ENCODE data around the gene NMT1. TPM values are rescaled to one million over a fixed set of nuclear protein-coding genes. Genes with fewer than 3 reads are reported as not detected.
A peak's percentile ranks its signal among the peaks of the same experiment; 100 is the strongest.

Gene NMT1
- total and polyA plus RNA-seq, 4 donors, result 37.7 to 120 (median 48.9) TPM

- H3K4me3 ChIP-seq, result no peak overlapping the region
- no peaks in the 10 kb centered on the region for H3K27me3 ChIP-seq (ENCODE audit: control insufficient read depth in 3 of 3, insufficient read depth in 3 of 3, low read length in 2 of 3)
- peaks cover 0 to 71% (median 37%) of the 10 kb centered on the region in 4 donors for H3K36me3 ChIP-seq (ENCODE audit: control insufficient read depth in 4 of 4, insufficient read depth in 4 of 4, low read length in 4 of 4)
- no peaks in the 10 kb centered on the region for H3K9me3 ChIP-seq (ENCODE audit: control insufficient read depth in 4 of 4, insufficient read depth in 3 of 4, low read length in 3 of 4)
- ATAC-seq (ENCODE audit: insufficient read depth, low FRiP score) (no peak), DNase-seq (no peak)
- TF ChIP-seq CTCF (IDR thresholded peaks at IDR 0.05; ENCODE audit: control extremely low read depth, extremely low read depth), result no peak
- H3K4me1 ChIP-seq (ENCODE audit: control insufficient read depth in 5 of 5, insufficient read depth in 5 of 5, low read length in 5 of 5), result peaks cover 0 to 2% (median 0%) of the 10 kb centered on the region in 5 donors
- 84 to 86% methylated on average over 17 of the region's 17 CpGs for WGBS, 2 donors
- peak overlapping the region in 1 of 2 donors; percentile 9 for H3K27ac ChIP-seq (ENCODE audit: low read depth in 1 of 2, low read length in 1 of 2)
- H3K9ac ChIP-seq (ENCODE audit: insufficient read depth in 1 of 2, low read length in 2 of 2), result no peak overlapping the region
These were observed 43.9 kb downstream of the NMT1 start for GRCh38 chr17:45104907-45105624.

- Histone ChIP-seq H3K36me3 (ENCODE audit: control insufficient read depth in 4 of 4, insufficient read depth in 4 of 4, low read length in 4 of 4) (peaks cover 0 to 70% (median 37%) of the 10 kb centered on the region in 4 donors), H3K9ac (ENCODE audit: insufficient read depth in 1 of 2, low read length in 2 of 2) (no peak overlapping the region), H3K27me3 (ENCODE audit: control insufficient read depth in 3 of 3, insufficient read depth in 3 of 3, low read length in 2 of 3) (no peaks in the 10 kb centered on the region), H3K9me3 (ENCODE audit: control insufficient read depth in 4 of 4, insufficient read depth in 3 of 4, low read length in 3 of 4) (no peaks in the 10 kb centered on the region), H3K4me1 (ENCODE audit: control insufficient read depth in 5 of 5, insufficient read depth in 5 of 5, low read length in 5 of 5) (peaks cover 0 to 2% (median 0%) of the 10 kb centered on the region in 5 donors), H3K27ac (ENCODE audit: low read depth in 1 of 2, low read length in 1 of 2) (no peak overlapping the region), H3K4me3 (no peak overlapping the region)
- no peak for DNase-seq
- WGBS, 2 donors, result 90 to 92% methylated on average over 5 of the region's 5 CpGs
- no peak for ATAC-seq (ENCODE audit: insufficient read depth, low FRiP score)
- no peak for TF ChIP-seq CTCF (IDR thresholded peaks at IDR 0.05; ENCODE audit: control extremely low read depth, extremely low read depth)
These were observed 45.0 kb downstream of the NMT1 start for GRCh38 chr17:45106096-45106495.

GRCh38 chr17:45106582-45106981 lies 45.5 kb downstream of the NMT1 start:
- no peak overlapping the region for H3K27ac ChIP-seq (ENCODE audit: low read depth in 1 of 2, low read length in 1 of 2)
- H3K9me3 ChIP-seq (ENCODE audit: control insufficient read depth in 4 of 4, insufficient read depth in 3 of 4, low read length in 3 of 4), result no peaks in the 10 kb centered on the region
- 92 to 95% methylated on average over 5 of the region's 5 CpGs for WGBS, 2 donors
- H3K36me3 ChIP-seq (ENCODE audit: control insufficient read depth in 4 of 4, insufficient read depth in 4 of 4, low read length in 4 of 4), result peaks cover 0 to 68% (median 36%) of the 10 kb centered on the region in 4 donors
- no peak overlapping the region for H3K9ac ChIP-seq (ENCODE audit: insufficient read depth in 1 of 2, low read length in 2 of 2)
- ATAC-seq (ENCODE audit: insufficient read depth, low FRiP score) (no peak), DNase-seq (no peak)
- H3K27me3 ChIP-seq (ENCODE audit: control insufficient read depth in 3 of 3, insufficient read depth in 3 of 3, low read length in 2 of 3), result no peaks in the 10 kb centered on the region
- H3K4me3 ChIP-seq, result no peak overlapping the region
- H3K4me1 ChIP-seq (ENCODE audit: control insufficient read depth in 5 of 5, insufficient read depth in 5 of 5, low read length in 5 of 5), result peaks cover 0 to 2% (median 0%) of the 10 kb centered on the region in 5 donors
- no peak for TF ChIP-seq CTCF (IDR thresholded peaks at IDR 0.05; ENCODE audit: control extremely low read depth, extremely low read depth)

All from lung (tissue), 12 donors.